NCI-H748 (cell line): ENCODE data around the gene ZBTB34.
"Not testable (repeated sequence)": the region's sequence is repeated elsewhere in the genome, so short reads cannot be mapped to it uniquely, and the experiment has no call there.

Experiments used
- DNase-seq: peaks from one replicate; lab custom pipeline; 2025; ENCODE audit not compliant: unreplicated experiment; lab: John Stamatoyannopoulos, UW

The ZBTB34 gene, protein sequence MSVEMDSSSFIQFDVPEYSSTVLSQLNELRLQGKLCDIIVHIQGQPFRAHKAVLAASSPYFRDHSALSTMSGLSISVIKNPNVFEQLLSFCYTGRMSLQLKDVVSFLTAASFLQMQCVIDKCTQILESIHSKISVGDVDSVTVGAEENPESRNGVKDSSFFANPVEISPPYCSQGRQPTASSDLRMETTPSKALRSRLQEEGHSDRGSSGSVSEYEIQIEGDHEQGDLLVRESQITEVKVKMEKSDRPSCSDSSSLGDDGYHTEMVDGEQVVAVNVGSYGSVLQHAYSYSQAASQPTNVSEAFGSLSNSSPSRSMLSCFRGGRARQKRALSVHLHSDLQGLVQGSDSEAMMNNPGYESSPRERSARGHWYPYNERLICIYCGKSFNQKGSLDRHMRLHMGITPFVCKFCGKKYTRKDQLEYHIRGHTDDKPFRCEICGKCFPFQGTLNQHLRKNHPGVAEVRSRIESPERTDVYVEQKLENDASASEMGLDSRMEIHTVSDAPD

DNA sequence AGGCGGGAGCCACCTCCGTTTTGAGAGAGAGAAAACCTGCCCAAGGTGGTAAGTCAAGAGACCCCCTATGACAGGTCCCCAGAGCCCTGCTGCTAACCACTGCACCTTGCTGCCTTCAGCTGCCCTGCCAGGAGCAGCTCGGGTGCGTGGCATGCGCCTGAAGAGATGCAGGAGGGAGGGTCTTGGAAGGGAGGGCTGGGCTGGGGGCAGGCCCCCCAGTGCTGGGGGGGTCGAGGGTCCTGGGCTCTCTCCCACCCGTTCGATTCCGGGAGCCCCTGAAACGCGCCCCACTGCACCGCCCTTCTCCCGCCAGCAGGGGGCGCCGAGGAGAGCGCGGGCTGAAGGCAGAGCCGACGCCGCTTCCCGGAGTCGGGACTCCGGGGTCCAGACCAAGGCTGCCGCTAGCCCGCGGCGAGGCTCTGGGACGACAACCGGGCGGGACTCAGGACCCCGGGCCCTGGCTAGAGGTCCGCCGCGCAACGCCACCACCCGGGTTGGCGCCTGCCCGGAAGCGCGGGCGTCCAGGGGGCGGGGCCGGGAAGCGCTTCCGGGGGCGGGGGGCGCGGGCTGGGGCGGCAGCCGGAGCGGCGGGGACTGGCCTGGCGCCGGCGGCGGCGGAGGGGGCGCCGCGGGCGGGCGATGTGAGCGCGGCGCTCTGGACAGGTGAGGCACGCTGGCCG is at the start of gene ZBTB34:
Gene ZBTB34 (plus strand): TSS at position 563 of the 680 bp plus-strand sequence. CDS start 18,761 bp downstream, outside the sequence.
- DNase-seq = peak; percentile 80

DNA sequence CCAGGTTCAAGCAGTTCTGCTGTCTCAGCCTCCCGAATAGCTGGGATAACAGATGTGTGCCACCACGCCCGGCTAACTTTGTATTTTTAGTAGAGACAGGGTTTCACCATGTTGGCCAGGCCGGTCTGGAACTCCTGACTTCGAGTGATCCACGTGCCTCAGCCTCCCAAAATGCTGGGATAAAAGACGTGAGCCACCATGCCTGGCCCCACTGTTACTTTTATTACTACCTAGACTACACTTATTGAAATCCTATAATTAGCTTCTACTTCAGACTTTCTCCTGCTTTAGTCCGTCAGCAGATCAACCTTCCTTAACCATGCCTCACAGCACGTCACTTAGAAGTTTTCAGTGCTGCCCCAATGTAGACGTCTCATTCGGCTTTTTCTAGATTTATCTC is 47.4 kb upstream of the ZBTB34 start:
- DNase-seq = no peak

DNA sequence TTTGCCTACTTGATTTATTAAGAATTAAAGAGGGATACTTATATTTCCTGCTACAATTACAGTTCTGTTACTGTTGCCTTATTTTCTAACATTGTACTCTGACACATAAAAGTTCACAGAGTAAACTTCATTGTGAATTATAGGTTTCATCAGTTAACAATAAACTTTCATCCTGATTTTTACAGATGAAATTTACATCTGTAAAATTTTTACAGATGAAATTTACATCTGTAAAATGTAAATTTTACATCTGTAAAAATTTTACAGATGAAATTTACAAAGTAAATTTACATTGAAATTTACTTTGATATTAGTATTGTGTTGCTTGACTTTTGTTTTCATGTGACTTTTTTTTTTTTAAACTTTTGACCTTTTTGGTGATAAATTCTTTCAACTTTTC is 46.3 kb upstream of the ZBTB34 start:
- no peak for DNase-seq

DNA sequence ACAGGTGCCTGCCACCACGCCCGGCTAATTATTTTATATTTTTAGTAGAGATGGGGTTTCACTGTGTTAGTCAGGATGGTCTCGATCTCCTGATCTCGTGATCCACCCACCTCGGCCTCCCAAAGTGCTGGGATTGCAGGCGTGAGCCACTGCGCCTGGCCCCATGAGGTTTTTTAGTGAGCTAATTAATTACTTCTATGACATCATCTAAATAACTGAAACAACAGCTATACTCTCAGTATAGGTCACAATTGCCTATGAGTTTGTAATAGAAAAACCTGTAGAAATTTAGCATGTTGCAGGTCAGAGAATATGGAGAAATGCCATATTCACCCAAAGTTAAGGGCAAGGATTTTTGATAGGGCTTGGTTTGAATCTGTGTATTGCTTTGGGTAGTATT is 42.8 kb upstream of the ZBTB34 start:
- not testable (repeated sequence) for DNase-seq

DNA sequence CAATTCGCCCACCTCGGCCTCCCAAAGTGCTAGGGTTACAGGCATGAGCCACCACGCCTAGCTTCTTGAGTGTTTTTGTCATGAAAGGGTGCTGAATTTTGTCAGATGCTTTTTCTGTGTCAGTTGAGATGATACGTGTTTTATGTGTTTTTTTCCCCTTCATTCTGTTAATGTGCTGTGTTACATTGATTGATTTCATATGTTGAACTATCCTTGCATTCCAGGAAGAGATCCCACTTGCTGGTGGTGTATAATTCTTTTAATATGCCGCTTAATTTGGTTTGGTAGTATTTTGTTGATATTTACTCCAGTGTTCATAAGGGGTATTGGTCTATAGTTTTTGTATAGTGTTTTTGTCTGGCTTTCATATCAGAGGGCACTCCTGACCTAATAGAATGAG is 42.0 kb upstream of the ZBTB34 start:
- DNase-seq = no peak

DNA sequence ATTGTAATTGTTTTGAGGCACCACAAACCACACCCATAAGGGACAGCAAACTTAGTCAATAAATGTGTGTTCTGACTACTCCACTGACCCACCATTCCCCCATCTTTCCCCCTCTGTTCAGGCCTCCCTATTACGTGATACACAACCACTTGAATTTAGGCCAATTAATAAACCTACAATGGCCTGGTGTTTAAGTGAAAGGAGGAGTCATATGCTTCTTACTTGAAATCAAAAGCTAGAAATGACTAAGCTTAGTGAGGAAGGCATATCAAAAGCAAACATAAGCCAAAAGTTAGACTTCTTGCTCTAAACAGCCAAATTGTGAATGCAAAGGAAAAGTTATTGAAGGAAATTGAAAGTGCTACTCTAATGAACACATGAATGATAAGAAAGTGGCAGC is 41.0 kb upstream of the ZBTB34 start:
- DNase-seq = no peak

DNA sequence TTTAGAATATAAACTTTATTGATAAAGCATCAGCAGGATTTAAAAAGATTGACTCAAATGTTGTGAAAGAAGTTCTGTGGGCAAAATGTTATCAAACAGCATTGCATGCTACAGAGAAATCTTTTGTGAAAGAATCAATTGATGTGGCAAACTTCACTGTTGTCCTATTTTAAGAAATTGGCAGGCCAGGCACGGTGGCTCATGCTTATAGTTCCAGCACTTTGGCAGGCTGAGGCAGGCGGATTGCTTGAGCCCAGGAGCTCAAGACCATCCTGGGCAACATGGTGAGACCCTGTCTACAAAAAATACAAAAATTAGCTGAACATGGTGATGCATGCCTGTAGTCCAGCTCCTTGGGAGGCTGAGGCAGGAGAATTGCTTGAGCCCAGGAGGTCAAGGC is 38.2 kb upstream of the ZBTB34 start:
- no peak for DNase-seq

DNA sequence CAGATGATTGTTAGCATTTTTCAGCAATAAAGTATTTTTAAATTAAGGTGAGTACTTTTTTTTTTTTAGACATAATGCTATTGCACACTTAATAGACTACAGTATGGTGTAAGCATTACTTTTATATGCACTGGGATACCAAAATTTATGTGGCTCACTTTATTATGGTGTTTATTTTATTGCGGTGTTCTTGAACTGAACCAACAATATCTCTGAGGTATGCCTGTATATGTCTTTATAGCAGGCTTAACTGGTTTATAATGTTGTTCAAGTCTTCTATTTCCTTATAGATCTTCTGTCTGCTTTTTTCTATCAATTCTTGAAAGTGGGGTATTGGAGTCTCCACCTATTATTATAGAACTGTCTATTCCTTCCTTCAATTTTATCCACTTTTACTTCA is 37.6 kb upstream of the ZBTB34 start:
- DNase-seq = no peak

DNA sequence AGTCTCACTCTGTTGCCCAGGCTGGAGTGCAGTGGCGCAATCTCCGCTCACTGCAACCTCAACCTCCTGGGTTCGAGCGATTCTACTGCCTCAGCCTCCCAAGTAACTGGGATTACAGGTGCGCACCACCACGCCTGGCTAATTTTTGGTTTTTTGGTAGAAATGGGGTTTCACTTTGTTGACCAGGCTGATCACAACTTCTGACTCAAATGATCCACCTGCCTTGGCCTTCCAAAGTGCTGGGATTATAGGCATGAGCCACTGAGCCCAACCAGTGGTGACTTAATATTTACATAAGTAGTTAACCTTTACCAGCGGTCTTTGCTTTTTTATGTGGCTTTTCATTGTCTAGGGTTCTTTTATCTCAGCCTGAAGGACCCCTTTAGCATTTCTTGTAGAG is 36.4 kb upstream of the ZBTB34 start:
- not testable (repeated sequence) for DNase-seq

DNA sequence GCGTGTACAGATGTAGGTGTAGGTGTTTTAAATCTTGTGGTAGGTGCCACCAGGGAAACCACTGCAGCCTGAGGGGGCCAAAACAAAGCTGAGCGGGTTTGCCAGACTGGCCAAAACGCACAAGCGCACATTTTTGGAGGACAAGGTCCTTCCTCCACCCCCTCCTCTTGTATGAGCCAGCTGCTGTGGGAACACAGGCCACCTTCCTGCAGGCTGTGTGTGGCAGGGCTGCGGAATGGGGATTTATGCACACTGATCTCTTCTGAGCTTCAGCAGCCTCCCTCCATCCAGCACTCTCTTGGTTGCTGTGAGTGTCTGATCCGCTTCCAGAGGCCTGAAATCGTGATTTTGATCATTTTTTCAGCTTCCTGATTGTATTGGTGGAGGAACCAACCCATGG is 33.2 kb upstream of the ZBTB34 start:
- DNase-seq = no peak

DNA sequence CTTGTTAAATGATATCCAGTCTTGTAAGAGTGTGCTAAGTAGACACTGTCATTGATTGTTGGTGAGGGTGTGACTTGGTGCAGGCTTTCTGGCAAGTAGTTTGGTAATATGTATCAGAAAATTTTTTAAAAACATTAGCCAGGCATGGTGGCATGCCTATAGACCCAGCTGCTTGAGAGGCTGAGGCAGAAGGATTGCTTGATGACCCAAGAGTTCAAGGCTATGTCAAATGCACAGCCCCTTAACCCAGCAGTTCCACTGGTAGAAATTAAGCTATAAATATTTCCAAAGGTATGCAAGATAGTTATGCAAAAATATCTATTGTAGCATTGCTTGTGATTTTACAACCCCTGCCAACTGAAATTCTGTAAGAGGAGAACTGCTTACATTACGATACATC is 31.4 kb upstream of the ZBTB34 start:
- DNase-seq = no peak

DNA sequence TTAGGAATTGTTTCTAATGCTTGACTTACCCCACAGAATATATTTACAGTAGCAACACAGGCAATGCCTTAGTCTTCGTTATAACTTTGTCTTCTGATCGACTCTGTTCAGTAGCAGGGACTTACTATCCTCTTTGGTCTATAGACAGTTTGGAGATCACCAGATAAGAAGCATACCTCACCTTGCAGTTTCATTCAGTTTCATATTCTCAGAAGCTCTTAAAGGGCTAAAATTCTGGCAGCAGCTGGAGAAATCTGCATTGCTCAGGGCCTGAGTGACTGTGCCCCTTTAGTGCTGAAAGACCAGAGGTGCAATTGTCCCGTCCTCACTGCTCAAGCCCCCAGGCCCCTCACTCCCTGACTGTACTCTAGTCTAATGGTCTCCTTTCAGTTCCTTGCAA is 29.6 kb upstream of the ZBTB34 start:
- no peak for DNase-seq

DNA sequence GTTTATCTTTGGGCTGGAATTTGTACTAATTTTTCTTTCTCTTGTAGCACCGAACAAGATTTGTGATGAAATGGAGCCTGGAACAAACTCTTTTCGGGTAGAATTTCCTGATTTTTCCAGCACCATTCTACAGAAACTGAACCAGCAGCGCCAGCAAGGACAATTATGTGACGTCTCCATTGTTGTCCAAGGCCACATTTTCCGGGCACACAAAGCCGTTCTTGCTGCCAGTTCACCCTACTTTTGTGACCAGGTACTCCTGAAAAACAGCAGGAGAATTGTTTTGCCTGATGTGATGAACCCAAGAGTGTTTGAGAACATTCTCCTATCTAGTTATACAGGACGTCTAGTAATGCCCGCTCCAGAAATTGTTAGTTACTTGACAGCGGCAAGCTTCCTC is 28.0 kb upstream of the ZBTB34 start:
- DNase-seq = no peak

DNA sequence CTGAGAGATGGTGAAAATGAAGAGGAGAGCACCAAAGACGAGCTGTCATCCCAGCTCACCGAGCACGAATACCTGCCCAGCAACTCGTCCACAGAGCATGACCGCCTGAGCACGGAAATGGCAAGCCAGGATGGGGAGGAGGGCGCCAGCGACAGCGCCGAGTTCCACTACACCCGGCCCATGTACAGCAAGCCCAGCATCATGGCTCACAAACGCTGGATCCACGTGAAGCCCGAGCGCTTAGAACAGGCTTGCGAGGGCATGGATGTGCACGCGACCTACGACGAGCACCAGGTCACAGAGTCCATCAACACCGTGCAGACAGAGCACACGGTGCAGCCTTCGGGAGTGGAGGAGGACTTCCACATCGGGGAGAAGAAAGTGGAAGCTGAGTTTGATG is 27.4 kb upstream of the ZBTB34 start:
- DNase-seq = no peak

DNA sequence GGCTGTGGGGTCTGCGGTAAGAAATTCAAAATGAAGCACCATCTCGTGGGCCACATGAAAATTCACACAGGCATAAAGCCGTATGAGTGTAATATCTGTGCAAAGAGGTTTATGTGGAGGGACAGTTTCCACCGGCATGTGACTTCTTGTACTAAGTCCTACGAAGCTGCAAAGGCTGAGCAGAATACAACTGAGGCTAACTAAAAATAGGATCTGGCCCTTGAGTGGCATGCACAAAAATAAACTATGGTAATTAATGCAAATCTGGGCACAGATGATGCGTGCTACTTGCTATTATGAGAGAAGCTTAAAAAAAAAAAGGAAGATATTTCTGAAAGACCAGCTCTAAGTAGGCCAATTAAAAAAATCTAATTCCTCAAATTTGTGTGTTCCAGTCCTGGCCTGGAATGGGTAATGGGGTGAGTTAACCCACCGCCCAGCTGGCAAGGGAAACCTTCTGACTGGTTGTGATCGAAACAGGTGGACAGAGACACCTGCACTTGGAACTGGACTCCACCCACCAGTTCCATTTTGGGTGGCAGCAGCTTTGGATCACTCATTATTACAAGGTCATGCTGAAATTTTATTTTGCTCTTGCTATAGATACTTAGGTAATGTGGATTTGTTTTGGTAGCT is 26.6 kb upstream of the ZBTB34 start:
- no peak for DNase-seq

DNA sequence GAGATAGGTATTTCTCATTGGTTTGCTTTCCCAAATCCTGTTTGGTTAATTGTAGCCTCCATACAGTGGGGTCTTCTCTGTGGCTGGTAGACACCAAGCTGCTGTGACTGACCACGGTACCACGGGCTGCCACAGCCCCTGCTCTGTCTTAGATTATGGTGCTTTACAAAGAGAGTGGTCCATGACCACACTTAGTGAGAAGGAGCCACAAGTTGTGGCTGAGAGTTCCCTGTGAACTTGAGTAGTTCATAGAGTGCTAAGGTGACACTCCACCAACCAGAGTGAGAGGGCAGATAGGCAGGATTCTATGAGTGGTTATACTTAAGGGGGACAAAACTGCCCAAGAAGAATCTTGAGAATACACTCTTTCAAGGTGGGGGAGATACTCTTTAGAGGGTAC is 25.8 kb upstream of the ZBTB34 start:
- no peak for DNase-seq

DNA sequence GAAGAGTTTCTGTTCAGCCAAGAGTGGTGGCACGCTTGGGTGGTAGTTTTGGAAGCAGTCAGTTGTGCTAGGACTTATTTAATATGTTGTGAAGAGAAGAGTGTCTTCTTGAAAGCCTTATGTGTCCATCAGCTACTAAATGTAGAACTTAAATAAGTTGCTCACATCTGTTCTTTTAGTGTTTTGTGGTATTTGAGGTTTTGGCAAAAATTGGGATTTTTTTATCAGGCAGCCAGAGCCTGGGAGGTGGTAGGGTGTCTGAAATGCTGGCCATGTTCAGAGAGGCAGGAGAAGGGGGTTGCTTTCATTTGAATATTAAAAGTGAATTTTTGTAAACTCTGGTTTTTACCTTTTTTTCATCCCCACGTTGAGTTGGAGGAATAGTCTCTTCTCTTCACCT is 24.2 kb upstream of the ZBTB34 start:
- no peak for DNase-seq

DNA sequence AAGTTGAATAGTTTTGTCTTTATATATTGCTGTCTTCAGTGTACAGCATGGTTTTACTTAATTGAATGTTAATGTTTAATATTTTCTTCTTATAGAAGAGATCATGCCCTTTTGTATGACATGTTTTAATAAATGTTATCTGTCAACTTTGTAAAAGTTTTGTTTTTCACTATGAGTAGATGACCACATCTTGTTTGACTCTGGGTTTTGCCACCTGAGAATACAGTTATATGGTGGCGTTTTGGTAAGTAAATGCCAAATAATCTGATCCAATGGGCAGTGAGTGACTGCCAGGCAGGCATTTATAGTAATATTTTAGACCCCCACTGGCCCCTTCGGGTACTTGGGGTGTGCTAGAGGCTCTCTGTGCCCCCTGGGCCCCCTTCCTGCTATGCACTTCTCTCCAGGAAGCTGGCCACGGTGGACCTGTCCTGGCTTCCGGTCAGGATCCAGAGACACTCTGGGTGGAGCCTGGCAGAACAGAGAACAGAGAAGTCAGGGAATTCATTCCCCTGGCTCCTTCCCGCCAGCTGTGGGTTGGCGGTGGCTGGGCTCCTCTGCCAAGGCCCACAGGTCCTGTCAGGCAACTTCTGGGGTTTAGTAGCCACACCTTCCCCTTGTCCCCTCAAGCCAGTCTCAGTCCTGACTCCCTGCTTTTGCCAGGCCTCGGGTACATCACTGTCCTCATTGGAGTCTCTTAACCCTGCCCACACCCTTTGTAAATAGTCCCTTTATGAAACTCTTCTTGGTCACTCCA is 22.2 kb upstream of the ZBTB34 start:
- no peak for DNase-seq

DNA sequence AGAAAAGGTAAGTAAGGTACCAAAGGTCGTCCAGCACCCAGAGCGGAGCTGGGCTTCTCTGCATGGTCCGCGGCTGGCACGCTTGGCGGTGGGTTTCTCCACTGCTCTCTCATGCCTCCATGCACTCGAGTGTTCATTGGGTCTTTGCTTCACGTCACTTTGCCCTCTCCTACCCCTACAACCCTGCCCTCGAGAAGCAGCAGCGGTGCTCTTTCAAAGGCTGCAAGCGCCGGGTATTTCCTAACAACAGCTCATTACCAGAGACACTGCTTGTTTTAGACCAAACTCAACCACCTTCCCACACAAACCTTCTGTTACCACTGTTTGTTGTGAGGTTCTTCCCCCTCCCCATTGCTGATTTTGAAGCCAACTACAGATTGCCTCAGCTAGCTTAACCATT is 21.5 kb upstream of the ZBTB34 start:
- no peak for DNase-seq

DNA sequence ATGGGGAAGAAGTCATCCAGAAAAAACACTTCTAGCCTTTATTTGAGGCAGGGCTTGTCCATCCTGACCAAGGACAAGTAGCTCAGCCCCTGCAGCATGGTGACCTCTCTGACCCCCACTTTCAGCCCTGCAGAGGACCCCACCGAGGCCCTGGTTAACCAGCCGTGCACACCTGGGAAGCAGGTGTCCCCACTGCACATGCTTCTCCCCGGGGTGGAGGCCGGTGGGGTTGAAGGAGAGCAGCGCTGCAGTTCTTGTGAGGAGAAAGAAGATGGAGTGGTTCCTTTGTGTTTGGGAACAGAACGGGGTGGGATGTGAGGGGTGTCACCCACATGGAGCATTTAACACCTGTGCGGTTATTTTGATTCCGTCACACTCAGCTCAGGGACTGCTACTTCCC is 21.1 kb upstream of the ZBTB34 start:
- DNase-seq = no peak

DNA sequence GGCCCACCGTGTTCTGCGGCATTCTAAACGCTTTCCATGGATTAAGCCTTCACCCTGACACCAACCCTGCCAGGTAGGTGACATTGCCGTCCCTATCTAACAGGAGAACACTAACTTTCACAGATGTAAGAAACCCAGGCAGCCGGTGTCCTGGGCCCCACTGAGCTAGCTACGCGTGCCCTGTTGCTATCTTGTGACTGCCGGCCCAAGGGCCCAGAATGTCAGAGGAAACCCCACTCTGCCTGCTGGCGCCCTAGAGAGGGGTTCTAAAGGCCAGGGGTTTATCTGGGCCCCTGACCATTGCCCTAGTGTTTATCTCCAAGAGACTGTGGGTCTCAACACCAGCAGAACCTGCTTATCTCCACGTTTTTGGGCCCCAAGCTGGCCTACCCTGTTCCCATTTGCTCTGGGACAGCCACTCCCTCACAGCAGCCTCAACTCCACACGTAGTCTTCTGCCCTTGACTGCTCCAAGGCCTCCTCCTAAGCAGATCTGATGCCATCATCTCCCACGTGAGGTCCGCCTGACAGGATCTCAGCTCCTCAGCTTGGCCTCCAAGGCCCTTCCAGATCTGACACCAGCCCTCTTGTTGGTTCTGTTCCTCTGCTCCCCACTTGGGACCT is 18.1 kb upstream of the ZBTB34 start:
- no peak for DNase-seq
